ENCODE measurements around the gene CNDP1.

DNA sequence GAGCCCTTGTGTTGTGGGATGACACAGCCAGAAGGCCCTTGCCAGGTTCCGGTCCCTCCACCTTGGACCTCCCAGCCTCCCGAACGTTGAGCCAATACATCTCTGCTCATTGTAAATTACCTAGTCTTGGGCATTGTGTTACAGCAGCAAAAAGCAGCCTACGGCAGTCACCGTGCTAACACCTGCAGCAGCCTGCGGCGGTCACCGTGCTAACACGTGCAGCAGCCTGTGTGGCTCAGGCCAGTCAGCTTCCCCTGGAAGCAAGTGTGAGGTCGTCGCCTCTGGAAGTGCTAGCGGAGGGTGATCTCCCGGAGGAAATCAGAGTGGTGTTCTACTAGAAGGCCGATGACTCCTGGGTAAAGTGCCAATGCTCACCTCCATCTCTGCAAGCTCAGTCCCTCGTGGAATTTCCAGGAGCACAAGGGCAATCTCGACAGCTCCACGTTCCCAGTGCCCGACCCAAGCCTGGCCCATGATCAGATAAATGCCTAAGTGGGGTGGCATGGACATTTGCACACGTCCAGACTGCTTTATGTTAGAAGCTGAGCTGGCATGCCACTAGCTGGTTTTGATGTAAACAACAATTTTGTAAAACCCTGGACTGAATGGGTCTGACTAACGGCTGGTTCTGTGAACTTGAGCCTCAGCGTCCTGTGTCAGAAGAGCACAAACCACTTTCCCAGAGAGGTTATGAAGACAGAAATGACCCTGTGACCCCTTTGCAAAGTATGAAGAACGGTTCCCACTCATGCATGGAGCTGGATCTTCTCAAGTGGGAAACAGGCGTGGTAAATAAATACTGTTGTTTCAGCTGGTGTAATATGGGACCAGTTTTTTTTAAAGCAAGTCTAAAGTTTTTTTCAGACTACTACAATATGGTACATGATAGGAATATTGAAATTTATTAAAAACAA is 11.4 kb upstream of the CNDP1 start:
- TF ChIP-seq CTCF (IDR thresholded peaks at IDR 0.05) = no peak
- TF ChIP-seq POLR2A (IDR thresholded peaks at IDR 0.05) = no peak

Data from lower leg skin (tissue), 3 donors.